Measurements from ENCODE around the gene TMEM178B. TPM values are rescaled to one million over a fixed set of nuclear protein-coding genes. Genes with fewer than 3 reads are reported as not detected.

Gene TMEM178B
- total RNA-seq, 2 experiments from 2014 or later = 0.05 to 0.10 TPM

- CTCF ChIA-PET = no interaction called here
- no peaks in the 10 kb centered on the region for H3K9me3 Mint-ChIP-seq (ENCODE audit: insufficient read depth)
- H3K4me1 Mint-ChIP-seq (ENCODE audit: low read depth) = no peaks in the 10 kb centered on the region
- POLR2A ChIA-PET = no interaction called here
- DNase-seq (no peak), ATAC-seq (no peak)
- no peaks in the 10 kb centered on the region for H3K36me3 Mint-ChIP-seq (ENCODE audit: low read depth)
- H3K27me3 Mint-ChIP-seq (ENCODE audit: low read depth) = peaks cover 12% of the 10 kb centered on the region
- no peak overlapping the region for H3K4me3 Mint-ChIP-seq
- no peak overlapping the region for H3K27ac Mint-ChIP-seq
These were observed 332.5 kb downstream of the TMEM178B start for GRCh38 chr7:141406347-141406746.

GRCh38 chr7:141407893-141408292 is 334.0 kb downstream of the TMEM178B start:
- Mint-ChIP-seq H3K4me1 (ENCODE audit: low read depth) (no peaks in the 10 kb centered on the region), H3K9me3 (ENCODE audit: insufficient read depth) (no peaks in the 10 kb centered on the region), H3K27ac (no peak overlapping the region), H3K36me3 (ENCODE audit: low read depth) (no peaks in the 10 kb centered on the region), H3K27me3 (ENCODE audit: low read depth) (peaks cover 12% of the 10 kb centered on the region), H3K4me3 (no peak overlapping the region)
- ChIA-PET CTCF (no interaction called here), POLR2A (interaction anchor here (0.7 kb wide), 1 partner anchor 31 kb away, joined by 3 read pairs; no protein-coding TSS in a partner anchor)
- ATAC-seq (no peak), DNase-seq (no peak)

DNA sequence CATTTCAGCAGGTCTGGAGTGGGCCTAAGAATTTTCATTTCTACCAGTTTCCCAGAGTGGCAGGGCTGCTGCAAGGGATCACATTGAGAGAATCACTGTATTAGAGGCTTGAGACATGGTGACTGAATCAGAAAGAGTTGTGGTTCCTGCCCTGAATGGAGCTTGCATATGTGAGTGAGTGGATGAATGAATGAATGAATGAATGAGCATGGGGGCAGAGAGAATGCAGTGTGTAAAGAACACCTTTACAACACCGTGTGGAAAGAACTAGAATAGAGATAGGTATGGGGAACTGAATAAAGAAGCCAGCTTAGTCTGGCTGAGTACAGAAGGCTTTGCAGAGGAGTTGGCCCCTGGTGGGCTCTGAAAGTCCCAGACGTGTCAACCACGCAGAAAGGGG is 334.6 kb downstream of the TMEM178B start:
- no peaks in the 10 kb centered on the region for H3K36me3 Mint-ChIP-seq (ENCODE audit: low read depth)
- no peaks in the 10 kb centered on the region for H3K4me1 Mint-ChIP-seq (ENCODE audit: low read depth)
- POLR2A ChIA-PET = no interaction called here

DNA sequence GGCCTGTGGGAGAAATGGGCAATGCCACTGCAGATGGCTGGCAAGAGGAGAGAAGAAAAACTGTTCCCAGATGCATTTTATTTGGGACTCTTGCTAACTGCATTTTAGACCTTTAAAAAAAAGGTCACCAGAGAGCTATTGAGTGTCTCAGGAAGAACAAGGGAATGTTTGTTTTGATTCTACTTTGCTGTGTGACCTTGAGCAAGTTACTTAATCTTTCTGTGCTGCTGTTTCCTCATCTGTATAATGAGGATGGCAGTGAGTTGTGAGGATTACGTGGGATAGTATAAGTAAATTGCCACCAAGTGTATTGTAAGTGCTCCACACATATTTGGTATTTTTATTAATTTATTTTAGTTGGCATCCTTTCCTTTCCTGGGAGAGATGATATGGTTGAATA is 335.4 kb downstream of the TMEM178B start:
- CTCF ChIA-PET = no interaction called here
- ATAC-seq = no peak

More for the DNA sequence above, 334.6 kb downstream of the TMEM178B start:
- Mint-ChIP-seq H3K4me3 (no peak overlapping the region), H3K27ac (no peak overlapping the region), H3K27me3 (ENCODE audit: low read depth) (peaks cover 12% of the 10 kb centered on the region), H3K9me3 (ENCODE audit: insufficient read depth) (no peaks in the 10 kb centered on the region)
- CTCF ChIA-PET = no interaction called here
- DNase-seq (no peak), ATAC-seq (no peak)

DNA sequence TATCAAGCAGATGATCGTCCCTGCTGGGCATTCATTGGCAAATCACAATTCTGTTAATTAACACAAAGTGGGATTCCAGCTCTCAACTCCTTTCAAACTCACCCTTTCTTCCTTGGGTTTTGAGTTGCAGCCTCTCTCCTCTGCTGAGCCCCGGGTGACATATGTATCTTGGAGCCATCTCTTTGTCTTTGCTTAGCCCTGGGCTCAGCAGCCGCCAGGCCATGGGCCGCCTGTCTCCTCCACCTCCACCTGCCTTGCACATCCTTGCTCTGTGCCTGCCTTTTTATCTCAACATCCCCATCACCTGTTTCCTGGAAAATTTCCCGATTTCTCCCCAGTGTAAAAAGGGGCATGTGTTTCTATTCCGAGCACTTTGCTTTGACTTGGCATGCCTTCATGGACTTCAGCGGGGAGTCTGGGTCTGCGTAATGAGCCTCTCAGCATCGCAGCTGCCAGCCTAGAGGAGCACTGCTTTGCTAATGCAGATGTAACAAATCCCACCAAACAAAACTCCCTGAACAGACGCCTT is 336.0 kb downstream of the TMEM178B start:
- Mint-ChIP-seq H3K36me3 (ENCODE audit: low read depth) (no peaks in the 10 kb centered on the region), H3K27ac (no peak overlapping the region), H3K4me3 (no peak overlapping the region), H3K27me3 (ENCODE audit: low read depth) (peaks cover 12% of the 10 kb centered on the region), H3K9me3 (ENCODE audit: insufficient read depth) (no peaks in the 10 kb centered on the region), H3K4me1 (ENCODE audit: low read depth) (no peaks in the 10 kb centered on the region)
- no peak for ATAC-seq
- CTCF ChIA-PET = no interaction called here
- POLR2A ChIA-PET = no interaction called here
- DNase-seq = no peak

More for the DNA sequence above, 335.4 kb downstream of the TMEM178B start:
- Mint-ChIP-seq H3K27ac (no peak overlapping the region), H3K9me3 (ENCODE audit: insufficient read depth) (no peaks in the 10 kb centered on the region), H3K27me3 (ENCODE audit: low read depth) (peaks cover 12% of the 10 kb centered on the region), H3K36me3 (ENCODE audit: low read depth) (no peaks in the 10 kb centered on the region), H3K4me1 (ENCODE audit: low read depth) (no peaks in the 10 kb centered on the region), H3K4me3 (no peak overlapping the region)
- POLR2A ChIA-PET = no interaction called here
- DNase-seq = no peak

GRCh38 chr7:141410353-141411000 is 336.6 kb downstream of the TMEM178B start:
- no peak for DNase-seq
- ChIA-PET POLR2A (no interaction called here), CTCF (no interaction called here)
- Mint-ChIP-seq H3K36me3 (ENCODE audit: low read depth) (no peaks in the 10 kb centered on the region), H3K4me3 (no peak overlapping the region), H3K9me3 (ENCODE audit: insufficient read depth) (no peaks in the 10 kb centered on the region), H3K27ac (no peak overlapping the region), H3K27me3 (ENCODE audit: low read depth) (peaks cover 12% of the 10 kb centered on the region), H3K4me1 (ENCODE audit: low read depth) (no peaks in the 10 kb centered on the region)
- no peak for ATAC-seq

DNA sequence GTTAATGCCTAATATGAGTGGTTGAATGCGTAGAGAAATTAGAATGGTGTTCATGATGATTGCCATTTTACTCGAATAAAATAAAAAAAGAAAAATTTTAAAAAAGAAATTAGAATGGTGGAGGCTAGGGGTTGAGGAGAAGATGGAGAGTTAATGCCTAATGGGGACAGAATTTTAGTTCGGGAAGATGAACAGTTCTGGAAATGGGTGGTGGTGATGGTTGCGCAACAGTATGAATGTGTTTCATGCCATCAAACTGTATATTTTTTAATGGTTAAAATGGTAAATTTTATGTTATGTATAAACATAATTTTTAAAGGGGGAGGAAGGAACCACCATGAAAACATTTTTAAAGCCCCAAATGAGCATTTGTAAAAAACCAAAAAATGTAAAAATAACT is 337.3 kb downstream of the TMEM178B start:
- H3K4me3 Mint-ChIP-seq = no peak overlapping the region
- no peaks in the 10 kb centered on the region for H3K4me1 Mint-ChIP-seq (ENCODE audit: low read depth)
- H3K27me3 Mint-ChIP-seq (ENCODE audit: low read depth) = peaks cover 12% of the 10 kb centered on the region
- no peak for DNase-seq
- CTCF ChIA-PET = no interaction called here
- H3K36me3 Mint-ChIP-seq (ENCODE audit: low read depth) = no peaks in the 10 kb centered on the region
- POLR2A ChIA-PET = no interaction called here
- ATAC-seq = no peak
- no peak overlapping the region for H3K27ac Mint-ChIP-seq
- no peaks in the 10 kb centered on the region for H3K9me3 Mint-ChIP-seq (ENCODE audit: insufficient read depth)

GRCh38 chr7:141415999-141416398 is 342.1 kb downstream of the TMEM178B start:
- Mint-ChIP-seq H3K9me3 (ENCODE audit: insufficient read depth) (no peaks in the 10 kb centered on the region), H3K4me3 (no peak overlapping the region), H3K27me3 (ENCODE audit: low read depth) (no peaks in the 10 kb centered on the region), H3K27ac (no peak overlapping the region), H3K4me1 (ENCODE audit: low read depth) (no peaks in the 10 kb centered on the region), H3K36me3 (ENCODE audit: low read depth) (no peaks in the 10 kb centered on the region)
- DNase-seq = no peak
- POLR2A ChIA-PET = no interaction called here
- no peak for ATAC-seq
- CTCF ChIA-PET = no interaction called here

- Mint-ChIP-seq H3K27ac (no peak overlapping the region), H3K4me3 (no peak overlapping the region), H3K9me3 (ENCODE audit: insufficient read depth) (no peaks in the 10 kb centered on the region), H3K4me1 (ENCODE audit: low read depth) (no peaks in the 10 kb centered on the region), H3K27me3 (ENCODE audit: low read depth) (no peaks in the 10 kb centered on the region), H3K36me3 (ENCODE audit: low read depth) (no peaks in the 10 kb centered on the region)
- POLR2A ChIA-PET = no interaction called here
- ATAC-seq = no peak
- DNase-seq = no peak
- CTCF ChIA-PET = no interaction called here
These were observed 342.9 kb downstream of the TMEM178B start for GRCh38 chr7:141416650-141417270.

GRCh38 chr7:141417506-141417905 is 343.6 kb downstream of the TMEM178B start:
- no peak overlapping the region for H3K27ac Mint-ChIP-seq
- H3K36me3 Mint-ChIP-seq (ENCODE audit: low read depth) = no peaks in the 10 kb centered on the region
- no peak for ATAC-seq
- ChIA-PET POLR2A (no interaction called here), CTCF (no interaction called here)
- H3K9me3 Mint-ChIP-seq (ENCODE audit: insufficient read depth) = no peaks in the 10 kb centered on the region
- no peak overlapping the region for H3K4me3 Mint-ChIP-seq
- H3K4me1 Mint-ChIP-seq (ENCODE audit: low read depth) = no peaks in the 10 kb centered on the region
- H3K27me3 Mint-ChIP-seq (ENCODE audit: low read depth) = no peaks in the 10 kb centered on the region
- DNase-seq = no peak

DNA sequence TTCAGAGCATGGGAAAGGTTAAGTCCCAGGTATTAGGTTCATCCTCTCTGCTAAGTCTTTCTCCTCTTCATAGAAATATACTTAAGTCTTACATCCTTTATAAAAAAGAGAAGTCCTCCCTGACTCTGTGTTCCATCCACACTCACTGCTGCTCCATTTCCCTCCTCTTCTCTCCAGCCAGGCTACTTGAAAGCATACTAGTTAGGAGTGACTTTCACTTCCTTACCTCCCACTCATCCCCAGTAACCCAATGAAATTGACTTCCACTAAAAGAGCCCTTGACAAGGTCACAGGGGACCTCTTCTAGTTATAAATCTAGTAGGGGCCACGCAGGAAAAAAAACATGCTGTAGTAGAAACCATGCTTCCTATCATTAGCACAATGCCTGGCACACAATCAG is 344.2 kb downstream of the TMEM178B start:
- CTCF ChIA-PET = no interaction called here
- Mint-ChIP-seq H3K27me3 (ENCODE audit: low read depth) (no peaks in the 10 kb centered on the region), H3K27ac (no peak overlapping the region), H3K4me1 (ENCODE audit: low read depth) (no peaks in the 10 kb centered on the region), H3K9me3 (ENCODE audit: insufficient read depth) (no peaks in the 10 kb centered on the region), H3K36me3 (ENCODE audit: low read depth) (no peaks in the 10 kb centered on the region), H3K4me3 (no peak overlapping the region)
- POLR2A ChIA-PET = no interaction called here
- ATAC-seq = no peak
- DNase-seq = no peak

GRCh38 chr7:141421306-141421705 is 347.4 kb downstream of the TMEM178B start:
- ATAC-seq (no peak), DNase-seq (no peak)
- Mint-ChIP-seq H3K4me3 (no peak overlapping the region), H3K36me3 (ENCODE audit: low read depth) (no peaks in the 10 kb centered on the region), H3K27ac (no peak overlapping the region), H3K27me3 (ENCODE audit: low read depth) (no peaks in the 10 kb centered on the region), H3K9me3 (ENCODE audit: insufficient read depth) (no peaks in the 10 kb centered on the region), H3K4me1 (ENCODE audit: low read depth) (no peaks in the 10 kb centered on the region)
- CTCF ChIA-PET = no interaction called here
- POLR2A ChIA-PET = no interaction called here

DNA sequence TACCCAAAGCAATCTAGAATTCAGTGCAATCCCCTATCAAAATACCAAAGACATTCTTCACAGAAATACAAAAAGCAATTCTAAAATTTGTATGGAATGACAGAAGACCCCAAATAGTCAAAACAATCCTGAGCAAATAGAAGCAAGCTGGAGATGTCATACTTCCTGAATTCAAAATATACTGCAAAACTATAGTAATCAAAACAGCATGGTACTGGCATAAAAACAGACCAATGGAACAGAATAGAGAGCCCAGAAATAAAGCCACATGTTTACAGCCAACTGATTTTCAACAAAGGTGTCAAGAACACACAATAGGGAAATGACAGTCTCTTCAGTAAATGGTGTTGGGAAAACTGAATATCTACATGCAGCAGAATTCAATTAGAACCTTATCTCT is 353.3 kb downstream of the TMEM178B start:
- Mint-ChIP-seq H3K9me3 (ENCODE audit: insufficient read depth) (no peaks in the 10 kb centered on the region), H3K27me3 (ENCODE audit: low read depth) (peaks cover 13% of the 10 kb centered on the region), H3K36me3 (ENCODE audit: low read depth) (no peaks in the 10 kb centered on the region), H3K27ac (no peak overlapping the region), H3K4me3 (no peak overlapping the region), H3K4me1 (ENCODE audit: low read depth) (no peaks in the 10 kb centered on the region)
- CTCF ChIA-PET = no interaction called here
- DNase-seq (no peak), ATAC-seq (no peak)
- POLR2A ChIA-PET = no interaction called here
